Vagina (tissue), 2 donors: ENCODE measurements around the gene IL22RA1. TPM values are rescaled to one million over a fixed set of nuclear protein-coding genes. Genes with fewer than 3 reads are reported as not detected.

Source experiments
- DNase-seq, 2 donors: peaks; one replicate each; pipeline ENCODE4 v3.0.0-alpha.2; 2017; ENCODE audit errors: extremely low spot score in 2 of 2
- H3K27ac ChIP-seq: fragments of 200-600 bp; sonication (generic); one replicate; pipeline ENCODE4 v1.5.1; 2019
- H3K27me3 ChIP-seq: fragments of 200-600 bp; sonication (generic); one replicate; pipeline ENCODE4 v1.5.1; 2019
- H3K36me3 ChIP-seq, 2 donors: fragments of 200-600 bp; sonication (generic); one replicate each; pipeline ENCODE4 v1.5.1; 2017 to 2019
- H3K4me1 ChIP-seq: fragments of 200-600 bp; sonication (generic); one replicate; pipeline ENCODE4 v1.5.1; 2019
- H3K4me3 ChIP-seq, 2 donors: fragments of 200-600 bp; sonication (generic); 1 replicate in 1 of 2; 2 replicates in 1 of 2; pipeline ENCODE4 v1.5.1; 2016 to 2019
- H3K9me3 ChIP-seq: fragments of 200-600 bp; sonication (generic); one replicate; pipeline ENCODE4 v1.5.1; 2019
- POLR2A ChIP-seq, 2 donors: fragments of 450-650 bp; IDR thresholded peaks; one replicate each; pipeline ENCODE4 v1.6.1; 2017; ENCODE audit warnings: antibody characterized with exemption in 2 of 2, mild to moderate bottlenecking in 2 of 2, moderate library complexity in 2 of 2
- POLR2AphosphoS5 ChIP-seq, 2 donors: sonication (generic); formaldehyde crosslinking; IDR thresholded peaks; one replicate each; pipeline ENCODE4 v1.9.0; 2017; ENCODE audit warnings: antibody characterized with exemption in 2 of 2, mild to moderate bottlenecking in 2 of 2, low read depth in 1 of 2; ENCODE audit not compliant: insufficient read depth in 1 of 2
- intact Hi-C: fragments of 100-400 bp; cut with DNase I; formaldehyde crosslinking; loops from one replicate; pipeline ENCODE4 v1.15.1; 2023
- total RNA-seq: library from RNA; depleted of rRNA; stranded (reverse); fragments of >200 nt; gene quantifications from one replicate; pipeline ENCODE4 v1.2.3, GENCODE V29; 2016
- TF ChIP-seq, protein P1 (sequence below), 3 experiments: fragments of 450-650 bp in 2 of 3; fragments of 200-600 bp in 1 of 3; sonication (generic) in 1 of 3; IDR thresholded peaks; one replicate each; pipeline ENCODE4 v1.5.1; 2017 to 2019; ENCODE audit warnings: antibody characterized with exemption in 3 of 3, mild to moderate bottlenecking in 2 of 3, moderate library complexity in 2 of 3

IL22RA1 gene
- total RNA-seq, 1 donor from 2014 or later = 4.2 TPM

DNA sequence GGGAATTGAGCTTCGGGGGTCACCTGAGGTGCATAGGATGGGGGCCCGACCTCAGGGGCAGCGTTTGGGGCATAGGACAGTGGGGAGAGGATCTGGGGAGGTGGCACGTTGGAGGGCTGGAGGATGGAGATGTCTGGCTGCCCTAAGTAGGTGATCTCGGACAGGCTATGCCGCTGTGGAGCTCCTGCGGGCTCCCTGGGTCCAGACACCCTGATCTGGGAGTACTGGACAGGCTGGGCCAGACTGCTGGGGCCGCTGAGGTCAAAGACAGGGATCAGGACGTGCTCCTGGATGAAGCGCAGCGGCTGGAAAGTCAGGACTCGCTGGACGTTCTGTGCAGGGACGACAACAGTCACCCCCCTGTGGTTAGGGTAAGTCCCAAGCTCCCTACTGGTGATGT, 21.5 kb downstream of the IL22RA1 start:
- peaks cover 29% of the 10 kb centered on the region for H3K4me1 ChIP-seq
- intact Hi-C loops = no loop called here
- no peaks in the 10 kb centered on the region for H3K27me3 ChIP-seq
- no peaks in the 10 kb centered on the region for H3K9me3 ChIP-seq
- DNase-seq = no peak
- H3K4me3 ChIP-seq = no peak overlapping the region
- TF ChIP-seq POLR2A (IDR thresholded peaks at IDR 0.05) (no peak), POLR2AphosphoS5 (IDR thresholded peaks at IDR 0.05; ENCODE audit: insufficient read depth in 1 of 2, low read depth in 1 of 2) (no peak)
- TF ChIP-seq, protein P1, sequence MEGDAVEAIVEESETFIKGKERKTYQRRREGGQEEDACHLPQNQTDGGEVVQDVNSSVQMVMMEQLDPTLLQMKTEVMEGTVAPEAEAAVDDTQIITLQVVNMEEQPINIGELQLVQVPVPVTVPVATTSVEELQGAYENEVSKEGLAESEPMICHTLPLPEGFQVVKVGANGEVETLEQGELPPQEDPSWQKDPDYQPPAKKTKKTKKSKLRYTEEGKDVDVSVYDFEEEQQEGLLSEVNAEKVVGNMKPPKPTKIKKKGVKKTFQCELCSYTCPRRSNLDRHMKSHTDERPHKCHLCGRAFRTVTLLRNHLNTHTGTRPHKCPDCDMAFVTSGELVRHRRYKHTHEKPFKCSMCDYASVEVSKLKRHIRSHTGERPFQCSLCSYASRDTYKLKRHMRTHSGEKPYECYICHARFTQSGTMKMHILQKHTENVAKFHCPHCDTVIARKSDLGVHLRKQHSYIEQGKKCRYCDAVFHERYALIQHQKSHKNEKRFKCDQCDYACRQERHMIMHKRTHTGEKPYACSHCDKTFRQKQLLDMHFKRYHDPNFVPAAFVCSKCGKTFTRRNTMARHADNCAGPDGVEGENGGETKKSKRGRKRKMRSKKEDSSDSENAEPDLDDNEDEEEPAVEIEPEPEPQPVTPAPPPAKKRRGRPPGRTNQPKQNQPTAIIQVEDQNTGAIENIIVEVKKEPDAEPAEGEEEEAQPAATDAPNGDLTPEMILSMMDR (IDR thresholded peaks at IDR 0.05) = no peak
- H3K36me3 ChIP-seq = no peaks in the 10 kb centered on the region
- no peak overlapping the region for H3K27ac ChIP-seq

DNA sequence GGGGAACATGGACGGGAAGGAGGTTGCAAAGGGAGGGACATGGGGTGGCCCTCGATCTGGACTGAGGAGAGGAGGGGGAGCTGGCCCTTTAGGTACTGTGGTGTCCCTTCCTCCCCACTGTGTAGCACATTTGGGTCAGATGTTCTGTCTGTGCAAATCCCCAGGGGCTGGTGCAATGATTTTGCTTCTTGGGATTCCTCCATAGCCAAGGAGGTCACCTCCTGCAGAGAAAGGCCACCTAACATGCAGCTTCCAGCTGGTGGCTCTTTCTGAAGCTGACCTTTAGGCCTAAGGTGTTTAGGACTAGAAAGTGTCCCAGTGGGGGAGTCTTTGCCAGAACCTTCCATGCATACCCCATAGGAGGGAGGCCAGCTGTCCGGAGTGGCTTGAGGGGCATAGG, 22.0 kb downstream of the IL22RA1 start:
- no peak overlapping the region for H3K27ac ChIP-seq
- no peaks in the 10 kb centered on the region for H3K9me3 ChIP-seq
- TF ChIP-seq POLR2A (IDR thresholded peaks at IDR 0.05) (no peak), POLR2AphosphoS5 (IDR thresholded peaks at IDR 0.05; ENCODE audit: insufficient read depth in 1 of 2, low read depth in 1 of 2) (no peak)
- TF ChIP-seq, protein P1 (IDR thresholded peaks at IDR 0.05) = no peak
- no peaks in the 10 kb centered on the region for H3K36me3 ChIP-seq
- no peak for DNase-seq
- H3K4me1 ChIP-seq = peaks cover 29% of the 10 kb centered on the region
- intact Hi-C loops = no loop called here
- no peak overlapping the region for H3K4me3 ChIP-seq
- no peaks in the 10 kb centered on the region for H3K27me3 ChIP-seq

DNA sequence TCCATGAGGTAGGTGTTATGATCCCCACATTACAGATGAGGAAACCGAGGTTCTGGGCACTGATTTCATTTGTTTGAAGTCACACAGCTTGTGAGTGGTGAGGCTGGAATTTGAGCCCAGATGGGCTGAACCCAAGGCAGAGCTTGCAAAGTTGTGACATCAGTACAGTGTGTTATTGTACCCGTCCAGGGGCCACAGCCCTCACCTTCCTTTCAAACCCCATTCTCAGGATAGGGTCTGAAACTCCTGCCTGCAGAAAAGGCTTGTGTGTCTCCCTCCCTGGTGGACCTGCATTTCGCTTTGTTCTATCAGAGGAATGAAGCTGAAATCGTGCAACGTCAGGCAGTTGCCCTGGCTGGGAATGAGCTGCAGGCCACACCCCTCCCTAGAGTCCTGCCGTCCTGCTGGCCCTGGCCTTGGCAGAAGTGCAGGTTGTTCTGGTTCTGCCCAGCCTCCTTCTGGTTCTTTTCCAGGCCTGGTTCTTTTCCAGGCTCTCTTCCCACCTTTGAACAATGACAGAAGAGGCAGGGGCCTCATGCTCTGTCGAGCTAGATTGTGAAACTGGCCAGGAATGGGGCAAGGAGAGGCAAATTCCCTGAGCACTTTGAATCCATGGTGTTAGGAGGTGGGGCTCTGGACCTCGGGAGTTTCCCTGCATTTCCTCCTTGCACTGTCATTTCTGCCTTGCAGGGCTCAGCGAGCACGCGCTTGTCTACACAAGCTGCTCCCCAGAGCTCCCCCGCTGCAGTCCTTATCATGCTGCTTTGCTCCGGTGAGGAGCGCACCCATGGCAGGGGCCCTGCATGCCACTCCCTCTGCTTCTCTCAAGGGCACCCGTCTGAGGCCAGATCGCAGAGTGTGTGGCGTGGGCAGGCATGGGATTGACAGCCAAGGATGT, 22.8 kb downstream of the IL22RA1 start:
- DNase-seq = no peak
- peak in 1 of 2 donors; percentile 32 for TF ChIP-seq POLR2AphosphoS5 (IDR thresholded peaks at IDR 0.05; ENCODE audit: insufficient read depth in 1 of 2, low read depth in 1 of 2)
- TF ChIP-seq, protein P1 (IDR thresholded peaks at IDR 0.05) = no peak
- no peaks in the 10 kb centered on the region for H3K27me3 ChIP-seq
- no peak overlapping the region for H3K27ac ChIP-seq
- H3K9me3 ChIP-seq = no peaks in the 10 kb centered on the region
- intact Hi-C loops = no loop called here
- peaks cover 29% of the 10 kb centered on the region for H3K4me1 ChIP-seq
- H3K36me3 ChIP-seq = no peaks in the 10 kb centered on the region
- H3K4me3 ChIP-seq = no peak overlapping the region

DNA sequence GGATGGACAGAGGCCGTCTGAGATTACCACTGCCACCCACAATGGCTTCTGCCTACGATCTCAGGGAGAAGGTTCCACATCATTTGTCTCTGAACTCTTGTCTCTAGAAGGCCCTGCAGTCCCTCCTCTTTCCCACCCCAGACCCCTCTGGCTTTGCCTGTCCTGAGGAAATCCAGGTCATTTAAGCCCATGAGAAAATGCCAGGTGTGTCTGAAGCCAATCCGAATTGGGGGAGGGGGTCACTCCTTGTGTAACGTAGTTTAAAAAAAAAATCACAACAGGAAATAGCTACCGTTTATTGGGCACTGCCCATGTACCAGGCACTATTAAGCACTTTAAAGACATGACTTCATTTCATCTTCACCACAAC, 23.5 kb downstream of the IL22RA1 start:
- peaks cover 29% of the 10 kb centered on the region for H3K4me1 ChIP-seq
- no peak overlapping the region for H3K4me3 ChIP-seq
- H3K27ac ChIP-seq = no peak overlapping the region
- DNase-seq = no peak
- no peaks in the 10 kb centered on the region for H3K27me3 ChIP-seq
- H3K36me3 ChIP-seq = no peaks in the 10 kb centered on the region
- H3K9me3 ChIP-seq = no peaks in the 10 kb centered on the region
- intact Hi-C loops = no loop called here
- TF ChIP-seq POLR2AphosphoS5 (IDR thresholded peaks at IDR 0.05; ENCODE audit: insufficient read depth in 1 of 2, low read depth in 1 of 2) (no peak), POLR2A (IDR thresholded peaks at IDR 0.05) (no peak)
- TF ChIP-seq, protein P1 (IDR thresholded peaks at IDR 0.05) = no peak
